Nephron progenitor cell (in vitro differentiated cells): ENCODE measurements around the gene LIF.
"Not testable (repeated sequence)": the region's sequence is repeated elsewhere in the genome, so short reads cannot be mapped to it uniquely, and the experiment has no call there.

ENCODE experiments used
- DNase-seq: peaks from one replicate; pipeline ENCODE4 v3.0.0; 2021
- H3K27ac Mint-ChIP-seq: 2 replicates; pipeline ENCODE4 v1.8.0; 2021; ENCODE audit warnings: mild to moderate bottlenecking, moderate library complexity, mixed read lengths
- H3K27me3 Mint-ChIP-seq: 2 replicates; pipeline ENCODE4 v1.8.0; 2021; ENCODE audit warnings: mild to moderate bottlenecking, low read depth, mixed read lengths; ENCODE audit not compliant: poor library complexity
- H3K36me3 Mint-ChIP-seq: 2 replicates; pipeline ENCODE4 v1.8.0; 2021; ENCODE audit warnings: low read depth, mixed read lengths
- H3K4me1 Mint-ChIP-seq: 2 replicates; pipeline ENCODE4 v1.8.0; 2021; ENCODE audit warnings: mixed read lengths
- H3K4me3 Mint-ChIP-seq: 2 replicates; pipeline ENCODE4 v1.8.0; 2021; ENCODE audit warnings: mild to moderate bottlenecking, moderate library complexity, mixed read lengths
- H3K9me3 Mint-ChIP-seq: 2 replicates; pipeline ENCODE4 v1.8.0; 2021; ENCODE audit warnings: mild to moderate bottlenecking, moderate library complexity, mixed read lengths
- CTCF ChIP-seq: fragments of 200-600 bp; sonication (generic); IDR thresholded peaks from 2 replicates; pipeline ENCODE4 v1.5.0; 2021; ENCODE audit warnings: antibody characterized with exemption

Gene LIF

GRCh38 chr22:30236875-30237274 is 9.7 kb downstream of the LIF start:
- no peak for TF ChIP-seq CTCF
- Mint-ChIP-seq H3K36me3 (no peaks in the 10 kb centered on the region), H3K27ac (no peak overlapping the region), H3K4me3 (no peak overlapping the region), H3K27me3 (peaks cover 15% of the 10 kb centered on the region), H3K4me1 (peaks cover 73% of the 10 kb centered on the region), H3K9me3 (peaks cover 8% of the 10 kb centered on the region)
- no peak for DNase-seq

GRCh38 chr22:30235687-30236170 is 10.8 kb downstream of the LIF start:
- Mint-ChIP-seq H3K27ac (no peak overlapping the region), H3K36me3 (no peaks in the 10 kb centered on the region), H3K9me3 (peaks cover 8% of the 10 kb centered on the region), H3K27me3 (peaks cover 15% of the 10 kb centered on the region), H3K4me3 (no peak overlapping the region), H3K4me1 (peaks cover 65% of the 10 kb centered on the region)
- no peak for TF ChIP-seq CTCF
- DNase-seq = no peak

GRCh38 chr22:30234786-30235470 is 11.6 kb downstream of the LIF start:
- Mint-ChIP-seq H3K36me3 (no peaks in the 10 kb centered on the region), H3K4me1 (peaks cover 62% of the 10 kb centered on the region), H3K27ac (no peak overlapping the region), H3K27me3 (peaks cover 17% of the 10 kb centered on the region), H3K9me3 (peaks cover 8% of the 10 kb centered on the region), H3K4me3 (no peak overlapping the region)
- no peak for DNase-seq
- no peak for TF ChIP-seq CTCF

GRCh38 chr22:30234325-30234724 is 12.2 kb downstream of the LIF start:
- not testable (repeated sequence) for H3K9me3 Mint-ChIP-seq, H3K36me3 Mint-ChIP-seq, H3K27ac Mint-ChIP-seq, H3K4me3 Mint-ChIP-seq, DNase-seq
- Mint-ChIP-seq H3K4me1 (peaks cover 63% of the 10 kb centered on the region), H3K27me3 (peaks cover 18% of the 10 kb centered on the region)

- peaks cover 18% of the 10 kb centered on the region for H3K27me3 Mint-ChIP-seq
- H3K36me3 Mint-ChIP-seq = no peaks in the 10 kb centered on the region
- H3K4me3 Mint-ChIP-seq = no peak overlapping the region
- H3K9me3 Mint-ChIP-seq = peaks cover 8% of the 10 kb centered on the region
- no peak overlapping the region for H3K27ac Mint-ChIP-seq
- no peak for DNase-seq
- no peak for TF ChIP-seq CTCF
- H3K4me1 Mint-ChIP-seq = peaks cover 60% of the 10 kb centered on the region
These were observed 13.0 kb downstream of the LIF start for GRCh38 chr22:30233582-30233981.

GRCh38 chr22:30232716-30233218 is 13.8 kb downstream of the LIF start:
- no peak for DNase-seq
- TF ChIP-seq CTCF = no peak
- H3K4me3 Mint-ChIP-seq = no peak overlapping the region

More at GRCh38 chr22:30232716-30233218, 13.8 kb downstream of the LIF start:
- Mint-ChIP-seq H3K4me1 (peaks cover 55% of the 10 kb centered on the region), H3K27ac (no peak overlapping the region), H3K27me3 (peaks cover 21% of the 10 kb centered on the region), H3K9me3 (peaks cover 8% of the 10 kb centered on the region), H3K36me3 (no peaks in the 10 kb centered on the region)
